SK-N-MC (cell line): ENCODE measurements around the gene CCDC88C.

Experiments
- DNase-seq: peaks from one replicate; pipeline ENCODE4 v3.0.0-alpha.2; 2011; ENCODE audit warnings: low read depth, low spot score
- H3K27ac ChIP-seq: fragments of 200-600 bp; sonication (generic); 2 replicates; pipeline ENCODE4 v1.5.1; 2016; ENCODE audit warnings: mixed run types
- H3K36me3 ChIP-seq: fragments of 200-600 bp; sonication (generic); 2 replicates; pipeline ENCODE4 v1.6.1; 2017; ENCODE audit warnings: antibody characterized with exemption, low read length, mixed read lengths; ENCODE audit not compliant: insufficient read depth
- H3K4me3 ChIP-seq: fragments of 200-600 bp; sonication (generic); 2 replicates; pipeline ENCODE4 v1.5.1; 2016
- H3K9ac ChIP-seq: fragments of 200-600 bp; sonication (generic); 2 replicates; pipeline ENCODE4 v1.8.0; 2017; ENCODE audit warnings: mixed run types, mixed read lengths; ENCODE audit not compliant: insufficient read length
- H3K9me3 ChIP-seq: fragments of 200-600 bp; sonication (generic); 2 replicates; pipeline ENCODE4 v1.6.1; 2017; ENCODE audit warnings: low read depth, mild to moderate bottlenecking, antibody characterized with exemption, low read length, moderate library complexity, mixed read lengths
- EZH2 ChIP-seq: fragments of 200-600 bp; sonication (generic); IDR thresholded peaks from one replicate; pipeline ENCODE4 v1.6.1; 2017; ENCODE audit warnings: antibody characterized with exemption
- FOXP2 ChIP-seq: optimal IDR thresholded peaks from 2 replicates; pipeline ENCODE3; 2011; ENCODE audit warnings: mild to moderate bottlenecking, moderate library complexity; ENCODE audit not compliant: insufficient read depth; ENCODE audit errors: extremely low read length, control extremely low read depth
- POLR2AphosphoS5 ChIP-seq: IDR thresholded peaks from 2 replicates; pipeline ENCODE4 v1.6.1; 2012; ENCODE audit warnings: mild to moderate bottlenecking, low read depth, low read length, borderline replicate concordance

The CCDC88C gene

DNA sequence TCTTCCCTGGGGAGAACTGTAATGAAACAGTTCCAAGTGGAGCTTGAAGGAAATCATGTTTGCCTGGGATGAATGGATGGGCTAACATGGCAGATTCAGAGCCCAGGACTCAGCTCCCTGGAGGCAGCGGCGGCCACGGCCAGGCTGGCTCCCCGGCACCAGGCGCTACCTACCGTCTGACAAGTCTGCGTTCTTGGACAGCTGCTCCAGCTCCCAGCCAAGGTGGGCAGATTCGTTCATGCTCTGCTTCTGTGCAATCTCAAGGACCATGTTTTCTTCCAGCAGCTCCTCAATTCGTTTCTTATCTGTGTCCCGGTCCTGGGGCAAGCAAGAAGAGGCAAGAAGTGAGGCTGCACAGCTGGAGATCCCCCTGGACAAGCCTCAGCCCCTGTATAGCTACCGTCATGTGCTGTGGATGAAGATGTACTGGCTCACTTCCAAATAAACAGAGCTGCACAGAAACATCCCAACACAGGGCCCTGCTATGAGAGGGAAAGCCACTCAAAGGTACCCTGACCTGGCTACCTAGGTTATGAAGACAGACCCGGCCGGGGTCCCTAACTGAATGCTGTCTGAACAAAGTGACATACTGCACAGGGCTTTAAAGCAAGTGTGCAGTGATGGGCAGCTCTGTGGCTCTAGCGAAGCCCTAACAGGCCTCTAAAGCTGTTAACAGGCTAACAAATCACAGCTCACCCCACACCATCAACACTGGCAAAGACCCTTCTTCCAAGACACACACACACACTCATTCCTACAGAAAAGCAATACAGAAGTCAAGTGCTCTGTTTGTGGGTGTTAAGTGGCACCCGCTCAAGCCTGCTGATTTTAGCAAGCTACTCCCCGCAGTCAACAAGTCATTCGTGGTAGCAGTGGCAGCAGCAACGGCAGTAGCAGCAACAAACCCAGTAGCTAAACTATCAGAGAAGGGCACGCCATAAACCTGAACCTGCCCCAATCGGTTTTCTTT, 92.7 kb downstream of the CCDC88C start:
- DNase-seq = no peak
- peaks cover 14% of the 10 kb centered on the region; the same call in 1 of the 2 replicates for H3K36me3 ChIP-seq
- no peak overlapping the region for H3K9ac ChIP-seq

DNA sequence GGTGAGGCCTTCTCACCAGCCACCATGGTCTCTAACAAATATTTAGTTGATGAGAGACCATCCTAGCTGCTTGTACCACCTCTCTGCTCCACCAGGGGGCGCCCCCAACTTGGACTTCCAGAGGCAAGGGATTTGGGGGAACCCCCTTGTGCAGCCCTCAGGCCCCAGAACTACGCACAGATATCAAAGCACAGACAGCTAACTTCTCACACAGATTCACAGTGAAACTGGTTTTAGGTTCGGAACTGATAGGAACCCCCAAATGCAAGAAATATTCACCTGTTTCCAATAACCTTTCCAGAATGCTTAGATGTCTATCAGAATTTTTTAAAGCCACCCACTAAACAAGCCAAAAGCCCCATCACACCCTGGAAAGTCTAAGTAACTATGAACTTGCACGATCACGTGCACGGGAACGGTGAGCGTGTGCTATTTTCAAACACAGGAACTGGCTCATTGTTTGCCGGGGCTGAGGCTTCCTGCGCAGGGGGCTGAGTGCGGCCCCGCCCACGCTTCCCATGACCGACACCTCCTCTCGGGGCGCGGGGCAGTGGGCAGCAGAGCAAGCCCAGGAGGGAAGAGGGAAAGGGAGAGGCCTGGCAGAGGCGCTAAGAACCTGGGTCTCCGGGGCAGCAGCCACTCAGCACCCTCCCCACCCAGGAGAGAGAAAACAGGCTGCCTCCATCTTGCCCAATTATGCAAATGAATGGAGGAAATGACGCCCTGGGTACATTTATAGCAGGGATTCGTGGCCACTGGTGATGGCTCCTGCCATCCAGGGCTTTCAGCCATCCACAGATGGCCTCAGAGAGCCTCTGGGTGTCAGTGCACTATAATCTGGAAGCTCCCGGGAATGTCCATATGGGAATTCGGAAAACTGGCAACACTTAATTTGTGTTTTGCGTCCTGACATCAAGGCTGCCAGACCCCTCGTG, 93.7 kb downstream of the CCDC88C start:
- DNase-seq = no peak
- Histone ChIP-seq H3K4me3 (no peak overlapping the region), H3K36me3 (peaks cover 14% of the 10 kb centered on the region; the same call in 1 of the 2 replicates), H3K27ac (no peak overlapping the region), H3K9ac (no peak overlapping the region), H3K9me3 (no peaks in the 10 kb centered on the region)
- TF ChIP-seq EZH2 = no peak
- TF ChIP-seq POLR2AphosphoS5 = no peak
- no peak for TF ChIP-seq FOXP2

More for the DNA sequence above, 92.7 kb downstream of the CCDC88C start:
- TF ChIP-seq FOXP2 = no peak
- no peak for TF ChIP-seq POLR2AphosphoS5
- TF ChIP-seq EZH2 = no peak
- no peak overlapping the region for H3K4me3 ChIP-seq
- no peak overlapping the region for H3K27ac ChIP-seq
- no peaks in the 10 kb centered on the region for H3K9me3 ChIP-seq

DNA sequence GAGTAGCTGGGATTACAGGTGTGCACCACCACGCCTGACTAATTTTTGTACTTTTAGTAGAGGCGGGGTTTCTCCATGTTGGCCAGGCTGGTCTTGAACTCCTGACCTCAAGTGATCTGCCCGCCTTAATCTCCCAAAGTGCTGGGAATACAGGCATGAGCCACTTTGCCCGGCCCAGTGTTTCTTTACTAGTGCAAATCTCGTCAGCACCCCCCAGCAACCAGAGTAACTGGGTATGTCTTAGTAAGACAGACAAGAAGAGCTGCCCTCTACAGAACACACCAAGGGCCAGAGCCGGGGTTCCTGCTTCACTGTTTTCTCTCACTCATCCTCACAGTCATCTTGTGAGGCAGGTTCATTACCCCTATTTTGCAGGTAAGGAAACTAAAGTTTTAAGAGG, 94.6 kb downstream of the CCDC88C start:
- H3K9me3 ChIP-seq = no peaks in the 10 kb centered on the region
- no peak for DNase-seq
- H3K27ac ChIP-seq = no peak overlapping the region
- TF ChIP-seq EZH2 = no peak
- no peak for TF ChIP-seq FOXP2
- TF ChIP-seq POLR2AphosphoS5 = no peak
- H3K9ac ChIP-seq = no peak overlapping the region
- H3K4me3 ChIP-seq = no peak overlapping the region
- H3K36me3 ChIP-seq = peaks cover 14% of the 10 kb centered on the region; the same call in 1 of the 2 replicates

DNA sequence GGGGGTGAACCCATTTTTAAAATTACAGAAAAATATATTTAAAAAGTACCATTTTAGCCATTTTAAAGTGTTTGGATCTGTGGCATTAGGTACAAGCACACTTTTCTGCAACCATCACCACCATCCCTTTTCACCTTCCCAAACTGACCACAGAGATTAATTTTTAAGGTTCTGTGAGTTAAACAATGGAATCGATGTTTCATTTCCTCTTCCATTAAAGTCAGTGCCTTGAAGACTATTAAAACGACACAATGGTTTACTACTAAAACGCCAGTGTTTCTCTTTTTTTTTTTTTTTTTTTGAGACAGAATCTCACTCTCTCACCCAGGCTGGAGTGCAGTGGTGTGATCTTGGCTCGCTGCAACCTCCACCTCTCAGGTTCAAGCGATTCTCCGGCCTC, 95.0 kb downstream of the CCDC88C start:
- no peak for DNase-seq
- H3K4me3 ChIP-seq = no peak overlapping the region
- H3K36me3 ChIP-seq = peaks cover 14% of the 10 kb centered on the region; the same call in 1 of the 2 replicates
- no peak overlapping the region for H3K9ac ChIP-seq
- no peak overlapping the region for H3K27ac ChIP-seq
- H3K9me3 ChIP-seq = no peaks in the 10 kb centered on the region
- no peak for TF ChIP-seq POLR2AphosphoS5
- no peak for TF ChIP-seq EZH2
- no peak for TF ChIP-seq FOXP2

DNA sequence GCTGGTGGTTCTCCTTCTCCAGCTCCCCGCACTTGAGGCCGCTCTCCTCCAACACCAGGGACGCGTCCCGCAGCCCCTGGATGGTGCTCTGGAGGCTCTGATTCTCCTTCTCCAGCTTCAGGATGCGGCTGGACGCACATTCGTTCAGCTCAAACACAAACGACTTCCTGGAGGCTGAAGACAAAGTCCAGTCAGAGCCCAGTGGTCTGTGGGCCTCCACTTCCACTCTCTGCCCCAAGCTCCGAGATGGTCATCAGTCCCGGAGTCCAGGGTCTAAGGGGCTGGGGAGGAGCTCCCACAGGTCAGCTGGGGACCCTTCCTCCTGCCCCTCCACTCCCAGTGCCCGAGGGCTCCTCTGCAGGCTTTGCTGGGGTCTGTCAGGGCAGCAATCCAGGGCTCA, 96.5 kb downstream of the CCDC88C start:
- Histone ChIP-seq H3K9ac (no peak overlapping the region), H3K9me3 (no peaks in the 10 kb centered on the region), H3K27ac (no peak overlapping the region), H3K4me3 (no peak overlapping the region), H3K36me3 (peaks cover 14% of the 10 kb centered on the region; the same call in 1 of the 2 replicates)
- TF ChIP-seq EZH2 = no peak
- TF ChIP-seq POLR2AphosphoS5 = no peak
- TF ChIP-seq FOXP2 = no peak
- no peak for DNase-seq

DNA sequence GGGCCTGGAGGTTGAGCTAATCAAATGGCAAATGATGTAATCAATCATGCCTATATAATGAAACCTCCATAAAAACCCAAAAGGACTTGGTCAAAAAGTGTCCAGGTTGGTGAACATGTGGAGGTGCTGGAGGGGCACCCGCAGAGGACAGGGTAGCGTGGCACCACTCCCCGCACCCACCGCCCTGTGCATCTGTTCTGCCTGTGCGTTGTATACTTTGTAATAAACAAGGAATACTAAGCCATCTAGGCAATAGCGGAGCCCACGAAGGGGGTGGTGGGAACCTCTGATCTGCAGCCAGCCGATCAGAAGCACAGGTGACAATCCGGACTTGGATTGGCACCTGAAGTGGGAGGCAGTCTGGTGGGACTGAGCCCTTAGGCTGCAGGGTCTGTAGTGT, 97.4 kb downstream of the CCDC88C start:
- DNase-seq = no peak
- no peak for TF ChIP-seq POLR2AphosphoS5
- no peak for TF ChIP-seq EZH2
- no peak for TF ChIP-seq FOXP2
- H3K9ac ChIP-seq = no peak overlapping the region
- H3K9me3 ChIP-seq = no peaks in the 10 kb centered on the region
- peaks cover 15% of the 10 kb centered on the region; the same call in 1 of the 2 replicates for H3K36me3 ChIP-seq
- H3K4me3 ChIP-seq = no peak overlapping the region
- no peak overlapping the region for H3K27ac ChIP-seq

DNA sequence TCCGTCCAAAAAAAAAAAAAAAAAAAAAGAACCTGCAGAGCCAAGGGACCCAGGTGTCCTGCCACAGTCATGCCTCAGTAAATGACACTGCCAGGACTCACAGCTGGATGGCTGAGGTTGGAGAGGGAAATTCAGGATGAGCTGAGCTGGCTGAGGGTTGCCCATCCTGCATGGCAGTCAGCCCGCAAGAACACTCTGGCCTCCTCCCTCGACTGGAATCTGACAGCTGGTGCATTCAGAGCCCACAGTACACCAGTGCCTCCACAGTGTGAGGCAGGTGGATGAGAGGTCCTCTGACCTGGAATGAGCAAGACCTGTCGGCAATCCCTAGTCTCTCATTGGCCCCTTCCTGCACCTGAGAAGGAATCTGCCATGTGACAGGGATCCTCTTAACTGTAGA, 98.7 kb downstream of the CCDC88C start:
- Histone ChIP-seq H3K4me3 (no peak overlapping the region), H3K9ac (no peak overlapping the region), H3K36me3 (peaks cover 17% of the 10 kb centered on the region; the same call in 1 of the 2 replicates), H3K27ac (no peak overlapping the region), H3K9me3 (no peaks in the 10 kb centered on the region)
- DNase-seq = no peak
- TF ChIP-seq POLR2AphosphoS5 = no peak
- no peak for TF ChIP-seq FOXP2
- TF ChIP-seq EZH2 = no peak
